ENCODE measurements around the gene ZDHHC14. TPM values are rescaled to one million over a fixed set of nuclear protein-coding genes. Genes with fewer than 3 reads are reported as not detected.

The ZDHHC14 gene
- total and polyA plus RNA-seq, 2 experiments from 2014 or later = 3.0 to 7.4 TPM

DNA sequence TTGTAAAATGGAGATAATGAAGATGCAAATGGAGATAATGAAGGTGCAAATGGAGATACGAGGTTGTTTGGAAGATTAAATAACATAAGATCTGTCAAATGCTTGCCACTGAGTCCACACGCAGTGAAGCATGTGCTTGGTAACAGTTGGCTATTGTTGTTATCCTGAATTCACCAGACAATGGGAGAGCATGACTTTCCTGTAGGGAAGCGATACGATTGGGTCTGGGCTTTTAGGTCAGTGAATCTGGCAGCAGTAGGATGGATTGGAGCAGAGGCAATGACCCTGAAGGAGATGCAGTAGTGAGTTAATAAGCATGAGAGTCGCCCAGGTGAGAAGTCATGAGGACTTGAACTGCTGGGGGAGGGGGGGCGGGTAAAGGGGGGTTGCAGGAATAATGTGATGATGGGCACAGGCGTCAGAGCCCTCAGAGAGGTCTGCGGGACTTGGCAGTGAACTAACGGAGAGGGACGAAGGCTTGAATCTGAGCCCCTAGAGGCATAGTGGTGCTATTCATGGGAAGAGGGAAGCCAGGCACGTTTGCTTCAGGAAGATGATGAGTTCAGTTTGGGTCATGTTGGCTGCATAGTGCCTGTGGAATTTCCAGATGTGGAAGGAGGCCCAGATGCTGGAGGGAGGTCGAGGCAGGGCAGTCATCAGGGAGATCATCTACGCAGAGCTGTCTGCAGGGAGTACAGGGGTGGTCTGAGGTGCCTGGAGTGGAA is 55.4 kb downstream of the ZDHHC14 start (continued):
- TF ChIP-seq ZNF462 (CRISPR knock-in tag; IDR thresholded peaks at IDR 0.05) (no peak), EZH2phosphoT487 (IDR thresholded peaks at IDR 0.05; ENCODE audit: unreplicated experiment) (no peak), ZNF114 (CRISPR knock-in tag; IDR thresholded peaks at IDR 0.05) (no peak)

DNA sequence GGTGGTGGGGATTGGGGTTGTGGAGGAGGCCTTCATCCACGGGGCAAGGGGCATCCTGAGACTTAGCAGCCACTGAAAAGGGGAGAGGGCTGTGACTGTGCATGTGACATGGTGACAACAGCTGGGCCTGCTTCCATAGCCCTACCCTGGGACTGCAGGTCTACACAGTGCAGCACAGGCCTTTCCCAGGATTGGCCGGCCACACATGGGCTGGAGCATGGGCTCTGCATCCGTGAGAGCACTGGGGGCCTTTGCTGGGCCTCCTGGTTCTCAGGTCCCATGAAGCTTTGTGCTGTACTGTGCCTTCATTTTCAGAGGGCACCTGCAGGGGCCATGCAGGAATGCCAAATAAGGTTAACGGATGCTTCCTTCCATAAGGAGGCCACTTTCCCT is 56.0 kb downstream of the ZDHHC14 start:
- Mint-ChIP-seq H3K4me3 (no peak overlapping the region), H3K9me3 (no peaks in the 10 kb centered on the region), H3K27me3 (ENCODE audit: insufficient read depth, low read depth, poor library complexity) (peaks cover 7% of the 10 kb centered on the region), H3K4me1 (peaks cover 39% of the 10 kb centered on the region), H3K27ac (no peak overlapping the region), H3K36me3 (ENCODE audit: low read depth) (no peaks in the 10 kb centered on the region)
- Histone ChIP-seq H3K36me3 (ENCODE audit: insufficient read depth) (no peaks in the 10 kb centered on the region), H3K27ac (ENCODE audit: low read depth) (no peak overlapping the region), H3K4me2 (no peak overlapping the region), H2AFZ (no peak overlapping the region), H3K27me3 (ENCODE audit: insufficient read depth) (no peaks in the 10 kb centered on the region), H3K4me3 (no peak overlapping the region), H3K9me2 (ENCODE audit: insufficient read depth) (no peaks in the 10 kb centered on the region), H4K20me1 (replicated peaks; ENCODE audit: insufficient read depth) (no peaks in the 10 kb centered on the region), H3K79me2 (replicated peaks; ENCODE audit: insufficient read depth) (no peaks in the 10 kb centered on the region), H3F3A (replicated peaks; ENCODE audit: low read depth) (no peaks in the 10 kb centered on the region), H3K4me1 (ENCODE audit: insufficient read depth) (peaks cover 18% of the 10 kb centered on the region)
- DNase-seq (ENCODE audit: low spot score) (no peak), ATAC-seq (peak; percentile 25; the same call in 1 of the 3 replicates)
- TF ChIP-seq NANOG (IDR thresholded peaks at IDR 0.05; ENCODE audit: borderline replicate concordance) (no peak), ZNF114 (CRISPR knock-in tag; IDR thresholded peaks at IDR 0.05) (no peak), EZH2 (IDR thresholded peaks at IDR 0.05; ENCODE audit: low read depth, unreplicated experiment) (no peak), STAT1 (IDR thresholded peaks at IDR 0.05; ENCODE audit: unreplicated experiment) (no peak), CTCF (conservative IDR thresholded peaks at IDR 0.05; ENCODE audit: low read depth in 2 of 2) (no peak), POLR2AphosphoS5 (IDR thresholded peaks at IDR 0.05; ENCODE audit: low read depth) (no peak)
- TF ChIP-seq, protein P1, sequence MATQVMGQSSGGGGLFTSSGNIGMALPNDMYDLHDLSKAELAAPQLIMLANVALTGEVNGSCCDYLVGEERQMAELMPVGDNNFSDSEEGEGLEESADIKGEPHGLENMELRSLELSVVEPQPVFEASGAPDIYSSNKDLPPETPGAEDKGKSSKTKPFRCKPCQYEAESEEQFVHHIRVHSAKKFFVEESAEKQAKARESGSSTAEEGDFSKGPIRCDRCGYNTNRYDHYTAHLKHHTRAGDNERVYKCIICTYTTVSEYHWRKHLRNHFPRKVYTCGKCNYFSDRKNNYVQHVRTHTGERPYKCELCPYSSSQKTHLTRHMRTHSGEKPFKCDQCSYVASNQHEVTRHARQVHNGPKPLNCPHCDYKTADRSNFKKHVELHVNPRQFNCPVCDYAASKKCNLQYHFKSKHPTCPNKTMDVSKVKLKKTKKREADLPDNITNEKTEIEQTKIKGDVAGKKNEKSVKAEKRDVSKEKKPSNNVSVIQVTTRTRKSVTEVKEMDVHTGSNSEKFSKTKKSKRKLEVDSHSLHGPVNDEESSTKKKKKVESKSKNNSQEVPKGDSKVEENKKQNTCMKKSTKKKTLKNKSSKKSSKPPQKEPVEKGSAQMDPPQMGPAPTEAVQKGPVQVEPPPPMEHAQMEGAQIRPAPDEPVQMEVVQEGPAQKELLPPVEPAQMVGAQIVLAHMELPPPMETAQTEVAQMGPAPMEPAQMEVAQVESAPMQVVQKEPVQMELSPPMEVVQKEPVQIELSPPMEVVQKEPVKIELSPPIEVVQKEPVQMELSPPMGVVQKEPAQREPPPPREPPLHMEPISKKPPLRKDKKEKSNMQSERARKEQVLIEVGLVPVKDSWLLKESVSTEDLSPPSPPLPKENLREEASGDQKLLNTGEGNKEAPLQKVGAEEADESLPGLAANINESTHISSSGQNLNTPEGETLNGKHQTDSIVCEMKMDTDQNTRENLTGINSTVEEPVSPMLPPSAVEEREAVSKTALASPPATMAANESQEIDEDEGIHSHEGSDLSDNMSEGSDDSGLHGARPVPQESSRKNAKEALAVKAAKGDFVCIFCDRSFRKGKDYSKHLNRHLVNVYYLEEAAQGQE (IDR thresholded peaks at IDR 0.05; ENCODE audit: unreplicated experiment) = no peak
